Breast epithelium (tissue), 4 donors: ENCODE data around the gene SLC39A2. TPM values are rescaled to one million over a fixed set of nuclear protein-coding genes. Genes with fewer than 3 reads are reported as not detected.
A peak's percentile ranks its signal among the peaks of the same experiment; 100 is the strongest.

Experiments
- DNase-seq, 2 donors: peaks; one replicate each; pipeline ENCODE4 v3.0.0-alpha.2; 2019; ENCODE audit warnings: low spot score in 2 of 2
- H3K27ac ChIP-seq, 2 donors: fragments of 200-600 bp; sonication (generic) in 1 of 2; one replicate each; pipeline ENCODE4 v1.5.1; 2016 to 2019; ENCODE audit warnings: mild to moderate bottlenecking in 1 of 2
- H3K27me3 ChIP-seq, 2 donors: fragments of 200-600 bp; sonication (generic) in 1 of 2; one replicate each; pipeline versions ENCODE4 v1.5.1 to v1.6.0; 2017 to 2019; ENCODE audit warnings: control low read depth in 1 of 2, mild to moderate bottlenecking in 1 of 2
- H3K36me3 ChIP-seq: fragments of 200-600 bp; one replicate; pipeline ENCODE4 v1.5.1; 2019
- H3K4me1 ChIP-seq, 2 donors: fragments of 200-600 bp; sonication (generic); one replicate each; pipeline ENCODE4 v1.5.1; 2016 to 2019; ENCODE audit warnings: control low read depth in 1 of 2
- H3K4me3 ChIP-seq, 3 donors: fragments of 200-600 bp; sonication (generic); 1 replicate in 2 of 3; 2 replicates in 1 of 3; pipeline ENCODE4 v1.5.1; 2016 to 2019; ENCODE audit warnings: mild to moderate bottlenecking in 3 of 3, moderate library complexity in 2 of 3
- H3K9me3 ChIP-seq, 2 donors: fragments of 200-600 bp; sonication (generic) in 1 of 2; one replicate each; pipeline ENCODE4 v1.5.1; 2016 to 2019; ENCODE audit warnings: control low read depth in 1 of 2
- POLR2A ChIP-seq: fragments of 450-650 bp; IDR thresholded peaks from one replicate; pipeline ENCODE4 v1.6.1; 2016; ENCODE audit warnings: antibody characterized with exemption, mild to moderate bottlenecking, moderate library complexity
- POLR2AphosphoS5 ChIP-seq, 3 donors: sonication (generic); formaldehyde crosslinking; IDR thresholded peaks; one replicate each; pipeline ENCODE4 v1.6.1; 2017; ENCODE audit warnings: antibody characterized with exemption in 3 of 3
- intact Hi-C: fragments of 100-400 bp; cut with DNase I; formaldehyde crosslinking; loops from one replicate; pipeline ENCODE4 v1.15.1; 2023; ENCODE audit warnings: low total_unique reads
- total RNA-seq, 3 donors: library from RNA; depleted of rRNA; stranded (reverse); fragments of >200 nt; gene quantifications; one replicate each; pipeline ENCODE4 v1.1.0, GENCODE V29; 2016
- TF ChIP-seq, protein P1 (sequence below), 3 donors: fragments of 450-650 bp; IDR thresholded peaks; one replicate each; pipeline ENCODE4 v1.5.1; 2016 to 2017; ENCODE audit warnings: antibody characterized with exemption in 3 of 3, mild to moderate bottlenecking in 3 of 3, moderate library complexity in 3 of 3

SLC39A2 gene
- total RNA-seq, 3 donors from 2014 or later = 0.59 TPM; not detected in 2

- no peaks in the 10 kb centered on the region for H3K4me1 ChIP-seq
- TF ChIP-seq POLR2A = no peak
- TF ChIP-seq, protein P1, sequence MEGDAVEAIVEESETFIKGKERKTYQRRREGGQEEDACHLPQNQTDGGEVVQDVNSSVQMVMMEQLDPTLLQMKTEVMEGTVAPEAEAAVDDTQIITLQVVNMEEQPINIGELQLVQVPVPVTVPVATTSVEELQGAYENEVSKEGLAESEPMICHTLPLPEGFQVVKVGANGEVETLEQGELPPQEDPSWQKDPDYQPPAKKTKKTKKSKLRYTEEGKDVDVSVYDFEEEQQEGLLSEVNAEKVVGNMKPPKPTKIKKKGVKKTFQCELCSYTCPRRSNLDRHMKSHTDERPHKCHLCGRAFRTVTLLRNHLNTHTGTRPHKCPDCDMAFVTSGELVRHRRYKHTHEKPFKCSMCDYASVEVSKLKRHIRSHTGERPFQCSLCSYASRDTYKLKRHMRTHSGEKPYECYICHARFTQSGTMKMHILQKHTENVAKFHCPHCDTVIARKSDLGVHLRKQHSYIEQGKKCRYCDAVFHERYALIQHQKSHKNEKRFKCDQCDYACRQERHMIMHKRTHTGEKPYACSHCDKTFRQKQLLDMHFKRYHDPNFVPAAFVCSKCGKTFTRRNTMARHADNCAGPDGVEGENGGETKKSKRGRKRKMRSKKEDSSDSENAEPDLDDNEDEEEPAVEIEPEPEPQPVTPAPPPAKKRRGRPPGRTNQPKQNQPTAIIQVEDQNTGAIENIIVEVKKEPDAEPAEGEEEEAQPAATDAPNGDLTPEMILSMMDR (IDR thresholded peaks at IDR 0.05) = no peak
- H3K4me3 ChIP-seq = no peak overlapping the region
- H3K9me3 ChIP-seq = no peaks in the 10 kb centered on the region
- H3K36me3 ChIP-seq = no peaks in the 10 kb centered on the region
- intact Hi-C loops = no loop called here
- H3K27me3 ChIP-seq = no peaks in the 10 kb centered on the region
- H3K27ac ChIP-seq = no peak overlapping the region
- no peak for DNase-seq
These were observed 33.4 kb downstream of the SLC39A2 start for GRCh38 chr14:21032326-21033132.

- TF ChIP-seq, protein P1 (IDR thresholded peaks at IDR 0.05) = no peak
- TF ChIP-seq POLR2AphosphoS5 (IDR thresholded peaks at IDR 0.05) = no peak
- TF ChIP-seq POLR2A = no peak
- Histone ChIP-seq H3K4me3 (no peak overlapping the region), H3K27ac (no peak overlapping the region), H3K27me3 (no peaks in the 10 kb centered on the region), H3K36me3 (no peaks in the 10 kb centered on the region), H3K4me1 (no peaks in the 10 kb centered on the region), H3K9me3 (no peaks in the 10 kb centered on the region)
- no peak for DNase-seq
- intact Hi-C loops = no loop called here
These were observed 34.1 kb downstream of the SLC39A2 start for GRCh38 chr14:21033133-21033698.

DNA sequence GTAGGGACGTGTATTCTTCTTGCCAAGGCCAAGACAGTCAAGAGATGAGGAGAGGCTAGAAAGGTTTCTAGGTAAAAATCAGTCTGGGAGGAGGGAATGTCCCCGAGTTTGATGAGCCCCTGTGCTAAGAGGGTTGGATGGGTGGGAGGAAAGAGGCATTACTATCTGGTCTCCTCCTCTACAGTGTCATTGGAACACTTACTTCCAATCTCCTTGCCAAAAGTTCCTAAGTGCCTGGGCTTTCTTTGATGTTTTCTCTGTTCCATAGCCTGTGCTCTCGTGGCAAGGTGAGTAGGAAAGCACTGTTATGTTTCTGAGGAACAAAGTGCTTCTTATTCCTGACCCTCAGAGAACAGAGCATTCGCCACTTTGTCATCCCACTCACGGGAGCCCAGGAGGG is 35.6 kb downstream of the SLC39A2 start, which contains the start of gene RNASE13:
Gene RNASE13 (minus strand): TSS at position 101 of the 400 bp plus-strand sequence. CDS start 519 bp downstream, outside the sequence.
- Histone ChIP-seq H3K36me3 (no peaks in the 10 kb centered on the region), H3K27ac (peak within 1 kb of the TSS in 1 of 2 donors; percentile 70), H3K4me3 (no peak within 1 kb of the TSS), H3K27me3 (no peaks in the 10 kb centered on the region), H3K9me3 (no peaks in the 10 kb centered on the region), H3K4me1 (peaks cover 0 to 11% of the 10 kb centered on the region in 2 donors)
- no peak for DNase-seq
- intact Hi-C loops = no loop called here
- no peak for TF ChIP-seq POLR2AphosphoS5 (IDR thresholded peaks at IDR 0.05)
- TF ChIP-seq, protein P1 (IDR thresholded peaks at IDR 0.05) = no peak
- TF ChIP-seq POLR2A = no peak

- Histone ChIP-seq H3K27ac (peak overlapping the region; percentile 36 to 70), H3K4me3 (no peak overlapping the region), H3K36me3 (no peaks in the 10 kb centered on the region), H3K27me3 (no peaks in the 10 kb centered on the region), H3K4me1 (peaks cover 0 to 15% of the 10 kb centered on the region in 2 donors), H3K9me3 (no peaks in the 10 kb centered on the region)
- peak in 1 of 2 donors; percentile 65 for DNase-seq
- intact Hi-C loops = no loop called here
- TF ChIP-seq, protein P1 (IDR thresholded peaks at IDR 0.05) = no peak
- TF ChIP-seq POLR2A = no peak
- no peak for TF ChIP-seq POLR2AphosphoS5 (IDR thresholded peaks at IDR 0.05)
These were observed 37.7 kb downstream of the SLC39A2 start for GRCh38 chr14:21036751-21037150.

- Histone ChIP-seq H3K9me3 (no peaks in the 10 kb centered on the region), H3K27ac (peak overlapping the region; percentile 36 to 70)
These were observed 38.1 kb downstream of the SLC39A2 start for GRCh38 chr14:21037156-21037555.

More at GRCh38 chr14:21037156-21037555, 38.1 kb downstream of the SLC39A2 start:
- TF ChIP-seq POLR2AphosphoS5 (IDR thresholded peaks at IDR 0.05) (no peak), POLR2A (no peak)
- TF ChIP-seq, protein P1 (IDR thresholded peaks at IDR 0.05) = no peak
- no peak for DNase-seq
- H3K4me1 ChIP-seq = peaks cover 0 to 15% of the 10 kb centered on the region in 2 donors
- intact Hi-C loops = no loop called here
- H3K27me3 ChIP-seq = no peaks in the 10 kb centered on the region
- no peak overlapping the region for H3K4me3 ChIP-seq
- H3K36me3 ChIP-seq = no peaks in the 10 kb centered on the region
